Activated CD4-positive, alpha-beta T cell treated with anti-CD3 and anti-CD28 coated beads for 1 hour (primary cell): ENCODE results near the gene ATP2C1.

Source experiments
- DNase-seq: peaks from one replicate; pipeline ENCODE4 v3.0.0-alpha.2; 2020

ATP2C1 gene

DNA sequence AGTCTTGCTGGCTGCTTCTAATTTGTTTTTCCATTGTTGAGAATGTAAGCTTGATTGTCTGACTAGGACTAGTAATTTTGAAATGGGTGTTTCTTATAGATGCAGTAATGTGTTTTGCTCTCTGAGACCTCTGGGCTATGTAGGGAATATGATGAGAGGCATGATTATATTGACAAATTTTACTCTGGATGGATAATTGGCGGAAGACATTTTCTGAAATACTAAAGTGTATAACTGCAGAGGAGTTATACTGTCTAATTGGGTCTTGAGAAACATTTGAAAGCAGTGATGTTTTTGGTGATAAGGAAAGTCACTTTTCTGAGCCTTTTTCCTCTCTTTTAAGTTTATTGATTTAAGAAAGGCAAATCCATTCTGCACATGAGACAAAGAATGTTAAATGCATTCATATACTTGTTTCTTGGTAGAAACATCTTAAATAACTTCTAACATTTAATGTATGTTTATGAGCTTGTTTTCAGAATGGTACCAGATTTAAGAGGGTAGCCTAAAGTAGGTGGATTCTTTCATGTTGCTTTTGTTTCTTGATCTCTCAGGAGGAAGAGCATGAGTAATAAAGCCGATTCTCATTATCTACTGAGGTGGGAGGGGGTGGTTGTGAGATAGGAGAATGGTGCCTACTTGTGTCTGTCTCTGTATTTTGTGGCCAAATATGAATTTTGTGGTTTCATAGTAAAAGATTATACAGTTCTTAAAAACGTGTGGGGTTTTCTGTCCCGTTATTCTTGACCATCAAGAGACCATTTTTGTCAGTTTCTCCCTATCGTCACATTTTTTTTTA lies 2.0 kb downstream of the ATP2C1 start:
- DNase-seq: no peak

DNA sequence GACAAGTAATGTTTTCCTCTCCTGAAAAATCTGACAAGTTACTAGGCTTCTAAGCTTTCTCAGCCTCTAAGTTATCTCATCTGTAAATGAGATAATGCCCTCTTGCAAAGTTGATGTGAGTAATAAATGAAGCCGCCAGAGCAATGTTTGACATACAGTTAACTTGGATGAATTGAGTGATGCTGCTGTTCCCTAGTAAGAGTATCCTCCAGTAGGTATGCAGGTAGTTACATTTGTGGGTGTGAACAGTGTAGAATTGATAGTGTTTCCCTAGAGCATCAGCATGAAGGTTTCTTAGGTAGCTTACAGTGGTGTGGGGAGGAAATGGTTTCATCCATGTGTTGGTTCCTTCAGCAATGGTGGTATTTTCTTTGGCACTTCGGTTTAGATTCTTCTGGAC lies 3.4 kb downstream of the ATP2C1 start:
- no peak for DNase-seq

DNA sequence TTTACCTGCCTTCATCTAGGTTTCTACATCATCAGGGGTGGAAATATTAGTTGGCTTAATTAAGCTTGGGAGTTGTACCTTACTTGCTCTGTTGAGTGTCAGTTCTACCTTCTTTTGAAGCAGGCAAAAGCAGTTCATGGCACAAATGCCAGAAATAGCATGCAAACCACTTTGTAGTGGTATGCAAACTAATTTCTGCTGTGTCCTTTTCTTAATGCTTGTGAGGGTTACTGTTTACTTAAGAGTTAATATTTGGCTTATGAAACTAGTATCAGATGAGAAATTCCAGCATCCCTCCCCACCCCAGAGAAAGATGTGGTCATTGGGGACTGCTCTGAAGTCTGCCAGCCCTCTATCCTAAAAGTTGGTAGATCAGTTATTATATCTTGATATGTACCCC lies 7.1 kb downstream of the ATP2C1 start:
- no peak for DNase-seq

DNA sequence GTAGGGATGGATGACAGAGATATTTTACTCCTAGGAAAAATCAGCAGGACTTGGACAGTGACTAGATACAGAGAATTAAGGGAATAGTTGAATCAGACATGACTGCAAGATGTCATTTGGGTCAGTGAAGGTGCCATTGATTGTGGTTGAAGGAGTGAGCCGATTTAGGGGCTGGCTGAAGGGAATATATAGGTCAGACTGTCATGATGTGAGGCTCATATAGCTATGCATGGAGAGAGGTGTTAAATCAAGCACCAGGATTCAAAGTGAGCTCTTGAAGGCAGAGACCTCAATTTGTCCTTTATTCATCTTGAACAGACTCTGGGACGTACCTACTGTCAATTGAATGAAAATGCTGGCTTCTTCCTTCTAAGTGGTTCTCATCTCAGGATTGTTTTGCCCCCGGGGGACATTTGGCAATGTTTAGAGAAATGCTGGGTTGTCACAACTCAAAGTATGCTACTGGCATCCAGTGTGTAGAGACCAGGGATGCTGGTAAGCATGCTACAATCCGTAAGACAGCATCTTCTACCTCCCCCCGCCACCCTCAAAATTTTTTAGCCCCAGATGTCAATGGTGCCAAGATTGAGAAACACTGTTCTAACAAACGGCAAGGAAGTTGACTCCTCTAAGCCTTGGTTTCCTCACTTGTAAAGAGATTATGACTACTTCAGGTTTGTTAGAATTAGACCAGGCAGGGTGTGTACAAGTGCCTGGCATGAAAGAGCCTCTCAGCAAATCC lies 7.8 kb downstream of the ATP2C1 start:
- no peak for DNase-seq

DNA sequence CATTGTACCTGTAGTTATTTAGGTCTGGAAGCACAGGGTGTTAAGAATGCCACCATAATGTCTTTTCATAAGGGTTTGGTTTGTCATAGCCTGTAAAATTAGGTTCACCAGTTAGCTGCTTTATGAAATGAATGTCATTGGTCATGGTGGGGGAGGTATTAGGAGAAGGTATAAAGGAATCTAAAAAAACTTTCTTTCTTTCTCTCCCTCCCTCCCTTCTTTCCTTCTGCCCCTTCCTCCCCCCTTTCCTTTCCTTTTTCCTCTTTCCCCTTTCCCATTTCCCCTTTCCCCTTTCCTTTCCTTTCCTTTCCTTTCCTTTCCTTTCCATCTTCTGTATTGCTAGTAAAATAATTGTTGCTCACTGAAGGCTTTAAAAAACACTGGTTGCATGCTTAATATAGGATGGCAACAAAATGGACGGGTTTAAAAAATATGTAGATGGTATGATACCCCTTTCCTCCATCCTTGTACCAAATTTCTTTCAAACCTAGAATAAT lies 9.6 kb downstream of the ATP2C1 start:
- DNase-seq: no peak

DNA sequence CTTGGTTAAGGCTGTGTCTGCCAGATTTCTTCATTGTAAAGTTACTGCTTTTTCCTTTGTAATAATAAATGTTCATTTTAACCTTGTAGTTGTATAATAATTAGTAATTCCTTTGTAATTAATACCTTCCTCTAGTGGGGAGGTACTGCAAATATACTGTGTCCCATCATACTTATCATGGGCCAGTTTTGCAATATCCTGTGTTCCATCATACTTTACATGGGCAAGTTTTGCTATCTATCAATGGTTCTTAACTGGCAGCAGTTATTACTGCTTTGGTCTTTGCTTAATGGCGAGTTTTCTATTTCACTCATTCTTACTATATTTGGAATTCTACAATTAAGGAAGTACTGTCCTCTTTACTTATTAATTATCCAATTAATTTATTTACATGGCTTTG lies 10.6 kb downstream of the ATP2C1 start:
- no peak for DNase-seq

DNA sequence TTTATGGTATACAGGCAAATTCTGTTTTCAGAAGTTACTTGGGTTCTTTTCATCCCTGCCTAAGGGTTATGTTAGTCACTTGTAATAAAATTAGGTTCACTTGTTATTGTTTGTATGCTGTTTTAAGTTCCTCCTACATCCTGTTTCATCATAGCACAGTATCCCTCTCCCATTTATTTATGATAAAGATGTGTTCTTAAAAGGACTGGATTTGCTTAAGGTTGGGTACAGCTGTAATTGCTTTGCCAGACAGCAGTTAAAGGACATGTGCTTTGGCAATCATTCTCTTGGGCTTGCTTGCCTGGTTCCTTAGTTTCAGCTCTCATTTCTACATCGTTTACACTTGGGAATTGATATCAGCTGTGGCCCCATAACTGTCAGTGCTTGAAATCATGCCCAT lies 11.7 kb downstream of the ATP2C1 start:
- no peak for DNase-seq

DNA sequence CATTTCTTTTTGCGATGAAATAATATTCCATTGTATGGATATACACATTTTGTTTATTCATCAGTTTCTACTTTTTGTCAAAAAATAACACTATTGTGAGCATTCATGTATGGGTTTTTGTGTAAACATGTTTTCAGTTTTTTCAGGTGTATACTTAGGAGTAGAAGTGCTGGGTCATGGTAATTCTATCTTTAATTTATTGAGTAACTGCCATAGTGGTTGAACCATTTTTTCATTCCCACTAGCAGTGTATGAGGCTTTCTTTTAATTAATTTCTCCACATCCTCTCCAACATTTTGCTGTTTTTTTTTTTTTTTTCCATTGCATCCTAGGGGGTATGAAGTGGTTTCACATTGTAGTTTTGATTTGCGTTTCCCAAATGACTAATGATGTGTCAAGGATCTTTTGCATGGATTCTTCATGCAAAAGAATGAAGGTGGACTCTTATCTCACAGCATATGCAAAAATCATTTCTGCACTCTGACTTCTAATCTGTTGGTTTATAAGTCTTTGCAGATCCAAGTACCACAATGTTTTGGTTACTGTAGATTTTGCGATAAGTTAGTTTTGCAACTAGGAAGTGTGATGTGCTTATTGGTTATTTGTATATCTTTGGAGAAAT lies 12.6 kb downstream of the ATP2C1 start:
- no peak for DNase-seq

DNA sequence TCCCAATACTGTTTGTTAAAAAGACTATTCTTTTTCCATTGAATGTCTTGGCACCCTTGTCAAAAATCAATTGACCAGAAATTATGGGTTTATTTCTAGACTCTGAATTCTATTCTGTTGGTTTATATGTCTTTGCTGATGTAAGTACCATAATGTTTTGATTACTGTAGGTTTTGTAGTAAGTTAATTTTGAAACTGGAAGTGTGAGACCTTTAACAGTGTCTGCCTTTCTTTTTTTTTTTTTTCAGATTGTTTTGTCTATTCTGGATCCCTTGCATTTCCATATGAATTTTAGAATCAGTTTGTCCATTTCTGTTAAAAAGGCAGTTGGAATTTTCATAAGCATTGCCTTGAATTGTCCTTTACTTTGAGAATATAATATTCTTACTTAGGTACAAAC lies 13.6 kb downstream of the ATP2C1 start:
- DNase-seq: no peak

DNA sequence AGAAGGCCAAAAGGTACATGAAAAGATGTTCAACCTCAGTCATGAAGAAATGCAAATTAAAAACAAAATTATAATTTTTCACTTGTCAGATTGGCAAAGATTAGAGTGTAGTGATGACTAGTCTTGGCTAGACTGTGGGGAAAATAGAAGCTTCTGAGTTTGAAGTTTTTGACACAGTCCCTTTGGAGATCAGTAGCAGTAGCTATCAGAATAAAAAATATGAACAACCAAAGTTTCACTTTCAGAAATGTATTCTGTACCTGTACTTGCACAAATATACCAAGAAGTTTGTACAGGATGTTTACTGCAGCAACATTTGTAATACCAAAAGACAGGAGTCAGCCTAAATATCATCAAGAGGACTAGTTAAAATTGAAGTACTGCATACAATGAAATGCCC lies 14.1 kb downstream of the ATP2C1 start:
- no peak for DNase-seq

DNA sequence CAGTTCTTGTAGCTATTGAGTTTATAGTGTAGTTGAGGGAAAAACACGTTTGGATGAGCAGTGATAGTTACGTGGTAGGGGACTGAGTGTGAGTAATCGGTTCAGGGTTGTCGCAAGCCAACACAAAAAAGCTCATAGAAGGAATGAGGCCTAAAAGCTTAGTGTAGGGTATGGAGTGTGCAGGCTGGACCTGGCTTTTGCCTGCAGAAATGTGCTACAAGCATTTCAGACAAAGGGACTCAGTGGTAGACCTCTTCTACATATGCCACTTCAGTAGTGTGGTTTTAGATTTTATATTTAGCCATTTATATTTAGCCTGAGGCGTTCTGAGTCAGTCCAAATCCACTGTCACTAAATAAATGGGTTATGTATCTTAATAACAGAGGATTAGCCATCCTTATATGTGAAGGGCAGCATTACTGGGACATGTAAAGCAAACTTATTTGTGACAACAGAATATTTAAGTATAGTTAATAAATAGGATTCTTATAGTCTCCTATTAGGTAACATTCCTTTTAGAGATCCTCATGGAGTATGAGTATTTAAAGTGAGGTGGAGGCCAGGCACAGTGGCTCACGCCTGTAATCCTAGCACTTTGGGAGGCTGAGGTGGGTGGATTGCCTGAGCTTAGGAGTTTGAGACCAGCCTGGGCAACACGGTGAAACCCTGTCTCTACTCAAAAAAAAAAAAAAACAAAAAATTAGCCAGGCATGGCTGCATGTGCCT lies 21.8 kb downstream of the ATP2C1 start:
- DNase-seq: no peak

DNA sequence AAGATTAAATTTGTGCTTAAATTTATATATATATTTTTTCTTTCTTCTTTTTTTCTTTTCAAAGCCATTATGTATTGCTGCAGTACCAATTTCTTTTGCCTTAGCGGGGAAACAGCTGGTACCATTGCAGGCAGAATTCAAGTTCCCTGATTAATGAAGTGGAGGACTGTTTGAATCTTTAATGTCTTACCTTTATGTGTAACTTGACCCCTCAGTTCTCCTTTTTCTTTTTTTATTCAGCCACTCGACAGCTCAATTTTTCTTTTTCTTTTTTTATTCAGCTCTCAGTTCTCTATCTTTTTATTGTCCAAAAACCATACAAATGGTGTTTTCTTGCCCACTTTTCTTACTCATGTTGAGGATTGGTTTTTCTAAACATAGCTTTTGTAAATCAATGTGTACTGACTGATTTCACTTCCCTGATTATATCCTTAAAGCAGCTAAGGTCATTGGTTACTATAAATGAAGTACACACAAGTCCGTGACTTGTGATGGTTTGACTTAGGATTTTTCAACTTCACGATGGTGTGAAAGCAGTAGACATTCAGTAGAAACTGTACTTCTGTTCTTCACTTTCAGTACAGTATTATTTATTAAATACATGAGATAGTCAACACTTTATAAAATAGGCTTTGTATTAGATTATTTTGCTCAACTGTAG lies 22.8 kb downstream of the ATP2C1 start:
- no peak for DNase-seq

DNA sequence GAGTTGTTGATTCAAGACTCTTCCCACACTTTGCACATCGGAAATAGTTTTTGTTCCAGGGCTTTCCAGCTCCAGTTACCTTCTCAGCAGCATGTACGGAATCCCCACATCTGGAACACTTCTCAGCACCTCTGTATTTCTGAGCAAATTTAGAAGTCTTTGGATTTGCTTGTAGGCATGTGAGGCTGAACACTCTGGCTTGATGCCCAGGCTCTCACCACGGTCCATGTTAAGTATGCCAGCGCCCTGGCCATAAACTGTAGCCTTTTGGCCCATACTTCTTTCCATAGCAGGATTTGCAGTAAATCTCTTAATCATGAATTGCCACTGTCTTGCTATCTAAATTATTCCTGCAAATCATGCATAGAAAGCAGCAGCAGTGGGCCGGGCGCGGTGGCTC lies 24.4 kb downstream of the ATP2C1 start:
- no peak for DNase-seq

DNA sequence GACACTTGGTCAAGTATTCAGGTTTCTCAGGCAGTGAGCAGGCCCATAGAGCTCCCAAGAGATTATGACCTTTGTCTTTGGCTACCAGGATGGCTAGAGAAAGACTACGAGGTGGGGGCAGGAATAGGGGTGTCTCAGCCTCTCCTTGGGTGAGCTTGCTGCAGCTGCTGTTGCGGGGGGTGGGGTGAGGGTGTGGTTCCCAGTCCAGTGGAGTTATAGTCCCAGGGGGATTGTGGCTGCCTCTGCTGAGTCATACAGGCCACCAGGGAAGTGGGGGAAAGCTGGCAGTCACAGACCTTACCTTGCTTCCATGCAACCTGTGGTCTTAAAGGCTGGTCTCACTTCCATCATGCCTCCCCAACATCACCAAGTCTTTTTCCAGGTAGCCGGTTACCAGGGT lies 31.7 kb downstream of the ATP2C1 start:
- no peak for DNase-seq

DNA sequence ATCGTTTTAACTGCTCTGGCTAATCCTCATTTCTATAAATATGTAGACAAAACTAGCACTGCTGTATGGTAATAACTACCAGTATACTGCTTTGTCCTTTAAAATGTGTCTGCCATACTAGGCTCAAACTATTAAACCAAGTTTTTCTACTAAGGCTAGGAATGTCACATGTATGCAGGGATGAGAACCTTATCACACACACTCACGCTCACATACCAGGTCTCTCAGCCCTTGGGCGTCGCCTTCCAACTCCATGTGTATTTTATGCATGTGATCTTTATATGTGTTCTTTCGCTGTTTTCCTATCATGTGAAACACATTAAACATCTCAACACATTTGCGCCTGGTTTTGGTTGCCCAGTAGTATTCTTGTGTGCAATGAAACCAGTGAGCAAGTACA lies 32.6 kb downstream of the ATP2C1 start:
- DNase-seq: no peak

DNA sequence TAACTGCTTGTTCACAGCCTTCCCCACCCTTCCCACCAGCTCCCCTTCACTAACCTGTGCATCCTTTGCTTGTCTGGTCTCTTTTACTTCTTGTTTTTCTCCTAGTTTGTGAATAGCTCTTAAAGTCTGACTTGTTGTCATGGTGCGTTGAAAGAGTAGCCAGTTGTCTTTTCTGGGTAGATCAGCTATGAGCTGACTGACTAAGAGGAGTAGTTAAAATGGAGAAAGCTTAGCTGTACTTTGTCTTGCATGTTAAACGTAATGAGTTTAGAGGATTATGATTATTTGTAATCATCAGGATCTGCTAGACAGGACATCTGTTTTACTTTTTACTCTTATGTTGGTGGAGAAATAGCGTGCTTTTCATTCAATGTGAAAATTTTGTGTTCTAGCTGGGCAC lies 35.9 kb downstream of the ATP2C1 start:
- DNase-seq: no peak

DNA sequence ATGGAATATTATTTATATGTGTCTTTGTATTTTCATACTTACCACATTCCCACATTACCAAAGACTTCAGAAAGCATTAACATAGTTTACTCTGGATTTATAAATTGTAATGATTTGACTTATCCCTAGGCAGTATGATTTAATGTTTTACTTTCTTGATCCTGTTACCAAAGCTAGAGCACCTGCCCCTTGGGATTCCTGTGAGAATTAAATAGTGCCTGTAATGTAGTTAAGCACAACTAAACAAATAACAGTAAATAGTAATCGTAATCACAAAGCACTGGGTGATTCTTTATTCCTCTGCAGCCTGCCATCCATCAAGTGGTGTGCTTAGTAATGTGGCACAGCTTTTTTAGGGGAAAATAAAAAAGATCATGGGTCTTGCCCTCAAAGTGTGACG lies 39.1 kb downstream of the ATP2C1 start:
- no peak for DNase-seq

DNA sequence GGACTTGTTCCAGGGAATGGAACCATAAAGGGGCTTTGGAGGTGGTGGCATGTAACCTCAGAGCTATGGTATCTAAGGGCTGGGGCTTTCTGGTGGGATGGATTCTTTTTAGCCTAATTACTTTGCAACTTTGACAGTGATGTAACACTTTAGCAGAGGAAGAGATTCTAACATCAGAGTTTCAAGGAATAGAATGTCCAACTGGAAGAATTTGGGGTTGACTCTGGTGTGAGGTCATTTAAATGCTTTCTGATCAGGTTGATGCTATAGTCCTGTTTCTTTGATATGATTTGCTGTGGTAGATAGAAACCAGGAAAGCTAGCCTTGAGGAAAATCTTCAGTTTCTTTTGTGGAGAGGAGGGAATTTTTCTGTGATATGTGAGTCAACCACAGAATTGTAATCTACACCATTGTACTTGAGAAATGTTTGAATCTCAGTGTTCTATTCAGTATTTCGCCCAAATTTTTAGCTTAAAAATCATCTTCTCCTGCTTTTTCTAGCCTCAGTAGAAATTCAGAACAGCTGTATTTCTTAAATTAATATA lies 40.0 kb downstream of the ATP2C1 start:
- no peak for DNase-seq

DNA sequence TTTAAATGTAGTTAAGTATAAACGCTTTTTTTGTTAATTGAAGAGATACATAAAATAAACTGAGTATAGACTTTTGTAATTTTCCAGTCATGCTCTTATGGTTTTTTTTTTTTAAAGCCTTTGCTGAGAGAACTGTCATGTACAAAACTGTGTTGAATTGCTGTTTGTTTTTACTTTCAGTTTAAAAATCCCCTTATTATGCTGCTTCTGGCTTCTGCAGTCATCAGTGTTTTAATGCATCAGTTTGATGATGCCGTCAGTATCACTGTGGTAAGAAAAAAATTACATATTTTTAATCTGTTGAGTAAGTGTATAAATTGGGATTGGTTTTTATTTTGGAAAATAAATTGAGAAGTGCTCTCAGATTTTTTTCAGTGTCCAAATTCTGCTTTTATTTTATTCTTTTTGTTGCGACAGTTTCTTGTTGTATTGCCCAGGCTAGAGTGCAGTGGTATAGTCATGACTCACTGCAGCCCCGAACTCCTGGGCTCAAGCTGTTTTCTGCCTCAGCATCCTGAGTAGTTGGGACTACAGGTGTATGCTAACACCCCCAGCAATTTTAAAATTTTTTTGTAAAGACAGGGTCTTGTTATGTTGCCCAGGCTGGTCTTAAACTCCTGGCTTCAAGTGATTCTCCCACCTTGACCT lies 40.7 kb downstream of the ATP2C1 start:
- DNase-seq: no peak

DNA sequence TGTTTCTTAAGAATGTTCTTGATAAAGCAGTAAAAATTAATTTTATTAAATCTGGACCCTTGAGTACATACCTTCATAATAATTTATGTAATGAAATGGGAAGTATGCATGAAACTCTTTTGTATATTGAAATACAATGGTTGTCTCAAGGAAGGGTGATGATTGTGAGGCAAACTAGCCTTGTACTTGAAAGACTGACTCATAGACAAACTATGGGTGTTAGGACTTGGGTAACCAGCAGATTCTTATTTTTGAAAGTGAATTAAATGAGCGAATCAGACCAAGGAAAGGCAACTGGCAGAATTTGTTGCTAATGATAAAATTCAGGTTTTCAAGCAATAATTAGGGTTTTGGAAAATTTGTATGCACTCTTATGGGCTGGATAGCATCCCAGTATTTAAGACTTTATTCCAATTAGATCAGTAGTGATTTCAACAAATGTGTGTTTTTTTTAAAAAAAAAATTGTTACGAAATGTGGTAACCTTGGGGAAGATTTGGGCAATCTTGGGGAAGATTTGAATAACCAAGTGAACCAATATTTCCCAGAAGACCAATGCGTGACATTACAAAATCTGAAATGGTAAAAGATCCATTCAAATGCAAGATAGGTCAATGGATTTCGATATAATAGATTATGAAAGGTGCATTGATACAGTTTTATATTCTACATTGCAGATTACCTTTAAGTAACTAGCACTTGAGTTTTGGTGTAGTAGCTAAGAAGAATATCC lies 42.0 kb downstream of the ATP2C1 start:
- no peak for DNase-seq

DNA sequence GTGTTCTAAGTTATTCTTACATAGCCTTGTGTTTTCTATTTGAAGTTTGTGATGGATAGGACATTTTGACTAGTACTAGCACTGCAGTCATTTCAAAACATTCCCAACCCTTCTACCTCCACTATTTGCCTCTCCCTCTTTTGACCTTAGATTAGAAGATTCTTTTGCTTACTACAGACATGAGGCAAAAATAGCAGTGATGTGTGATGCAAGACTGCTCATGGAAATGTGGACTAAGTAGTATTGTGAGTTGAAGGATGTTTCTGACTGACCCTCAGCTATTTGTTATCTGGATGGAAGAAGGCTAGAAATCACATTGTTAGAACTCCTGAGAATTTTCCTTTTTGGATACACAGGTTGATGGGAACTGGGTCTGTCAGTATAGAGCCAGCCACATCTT lies 45.9 kb downstream of the ATP2C1 start:
- DNase-seq: no peak
